Measurements from ENCODE around the gene CCSER1. TPM values are rescaled to one million over a fixed set of nuclear protein-coding genes. Genes with fewer than 3 reads are reported as not detected.

CCSER1 gene
- total RNA-seq, 1 donor from 2014 or later = 18.1 TPM

GRCh38 chr4:90503677-90504076, 376.5 kb downstream of the CCSER1 start:
- H3K27ac Mint-ChIP-seq = no peak overlapping the region
- H3K36me3 Mint-ChIP-seq = peaks cover 3% of the 10 kb centered on the region
- no peaks in the 10 kb centered on the region for H3K27me3 Mint-ChIP-seq
- H3K4me1 Mint-ChIP-seq (ENCODE audit: unreplicated experiment) = peaks cover 3% of the 10 kb centered on the region
- no peak overlapping the region for H3K4me3 Mint-ChIP-seq
- TF ChIP-seq, protein P1, sequence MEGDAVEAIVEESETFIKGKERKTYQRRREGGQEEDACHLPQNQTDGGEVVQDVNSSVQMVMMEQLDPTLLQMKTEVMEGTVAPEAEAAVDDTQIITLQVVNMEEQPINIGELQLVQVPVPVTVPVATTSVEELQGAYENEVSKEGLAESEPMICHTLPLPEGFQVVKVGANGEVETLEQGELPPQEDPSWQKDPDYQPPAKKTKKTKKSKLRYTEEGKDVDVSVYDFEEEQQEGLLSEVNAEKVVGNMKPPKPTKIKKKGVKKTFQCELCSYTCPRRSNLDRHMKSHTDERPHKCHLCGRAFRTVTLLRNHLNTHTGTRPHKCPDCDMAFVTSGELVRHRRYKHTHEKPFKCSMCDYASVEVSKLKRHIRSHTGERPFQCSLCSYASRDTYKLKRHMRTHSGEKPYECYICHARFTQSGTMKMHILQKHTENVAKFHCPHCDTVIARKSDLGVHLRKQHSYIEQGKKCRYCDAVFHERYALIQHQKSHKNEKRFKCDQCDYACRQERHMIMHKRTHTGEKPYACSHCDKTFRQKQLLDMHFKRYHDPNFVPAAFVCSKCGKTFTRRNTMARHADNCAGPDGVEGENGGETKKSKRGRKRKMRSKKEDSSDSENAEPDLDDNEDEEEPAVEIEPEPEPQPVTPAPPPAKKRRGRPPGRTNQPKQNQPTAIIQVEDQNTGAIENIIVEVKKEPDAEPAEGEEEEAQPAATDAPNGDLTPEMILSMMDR (conservative IDR thresholded peaks at IDR 0.05) = no peak
- DNase-seq (ENCODE audit: extremely low spot score, unreplicated experiment) = no peak
- peaks cover 12% of the 10 kb centered on the region for H3K9me3 Mint-ChIP-seq

DNA sequence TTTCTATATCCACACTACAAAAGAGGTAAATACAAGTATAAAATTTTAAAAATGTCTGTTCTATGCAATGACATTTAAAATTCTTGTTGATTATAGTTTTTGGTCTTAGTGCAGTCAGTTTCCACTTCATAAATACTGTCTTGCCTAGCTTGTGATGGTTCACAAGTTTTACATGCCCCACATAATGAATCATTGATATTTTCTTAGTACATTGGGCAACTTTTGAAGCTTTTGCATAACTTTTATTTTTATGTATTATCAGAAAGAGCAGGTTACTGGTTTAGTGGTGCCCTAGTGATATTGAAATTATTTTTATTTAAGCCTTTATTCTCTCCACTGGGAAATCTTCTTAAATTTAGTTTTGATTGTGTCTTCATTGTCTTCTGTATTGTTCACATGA, 388.0 kb downstream of the CCSER1 start:
- Mint-ChIP-seq H3K27me3 (no peaks in the 10 kb centered on the region), H3K4me3 (no peak overlapping the region), H3K36me3 (no peaks in the 10 kb centered on the region), H3K9me3 (peaks cover 6% of the 10 kb centered on the region), H3K27ac (no peak overlapping the region), H3K4me1 (ENCODE audit: unreplicated experiment) (no peaks in the 10 kb centered on the region)
- TF ChIP-seq, protein P1 (conservative IDR thresholded peaks at IDR 0.05) = no peak
- DNase-seq (ENCODE audit: extremely low spot score, unreplicated experiment) = no peak

- H3K9me3 Mint-ChIP-seq = no peaks in the 10 kb centered on the region
- H3K27me3 Mint-ChIP-seq = no peaks in the 10 kb centered on the region
- TF ChIP-seq, protein P1 (conservative IDR thresholded peaks at IDR 0.05) = no peak
- no peak for DNase-seq (ENCODE audit: extremely low spot score, unreplicated experiment)
- no peaks in the 10 kb centered on the region for H3K36me3 Mint-ChIP-seq
- no peak overlapping the region for H3K4me3 Mint-ChIP-seq
- no peak overlapping the region for H3K27ac Mint-ChIP-seq
- no peaks in the 10 kb centered on the region for H3K4me1 Mint-ChIP-seq (ENCODE audit: unreplicated experiment)
These were observed 401.4 kb downstream of the CCSER1 start for GRCh38 chr4:90528551-90528950.

- Mint-ChIP-seq H3K36me3 (no peaks in the 10 kb centered on the region), H3K4me3 (no peak overlapping the region), H3K4me1 (ENCODE audit: unreplicated experiment) (no peaks in the 10 kb centered on the region), H3K27ac (no peak overlapping the region), H3K27me3 (no peaks in the 10 kb centered on the region), H3K9me3 (no peaks in the 10 kb centered on the region)
- DNase-seq (ENCODE audit: extremely low spot score, unreplicated experiment) = no peak
- TF ChIP-seq, protein P1 (conservative IDR thresholded peaks at IDR 0.05) = no peak
These were observed 409.2 kb downstream of the CCSER1 start for GRCh38 chr4:90536408-90536807.

DNA sequence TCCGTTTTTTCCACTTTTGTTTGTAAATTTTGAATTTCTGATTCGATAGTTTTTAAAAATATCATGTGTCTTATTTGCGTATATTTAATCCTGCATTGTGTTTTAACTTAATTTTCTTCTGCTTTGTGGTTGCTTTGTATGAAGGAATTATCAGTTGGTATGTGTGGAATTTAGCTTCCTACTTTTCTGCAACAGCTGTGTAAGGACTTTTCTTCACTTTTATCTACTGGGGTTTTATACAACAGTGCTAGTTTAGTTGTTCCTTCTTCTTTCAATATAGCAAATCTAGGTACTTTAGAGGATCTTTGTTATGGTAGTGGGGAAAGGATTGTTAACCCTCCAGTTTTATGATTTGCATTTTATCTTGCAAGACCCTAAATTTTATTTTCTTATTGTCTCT, 410.3 kb downstream of the CCSER1 start:
- Mint-ChIP-seq H3K27ac (no peak overlapping the region), H3K4me1 (ENCODE audit: unreplicated experiment) (no peaks in the 10 kb centered on the region), H3K27me3 (no peaks in the 10 kb centered on the region), H3K4me3 (no peak overlapping the region), H3K36me3 (no peaks in the 10 kb centered on the region), H3K9me3 (no peaks in the 10 kb centered on the region)
- no peak for DNase-seq (ENCODE audit: extremely low spot score, unreplicated experiment)
- TF ChIP-seq, protein P1 (conservative IDR thresholded peaks at IDR 0.05) = no peak

DNA sequence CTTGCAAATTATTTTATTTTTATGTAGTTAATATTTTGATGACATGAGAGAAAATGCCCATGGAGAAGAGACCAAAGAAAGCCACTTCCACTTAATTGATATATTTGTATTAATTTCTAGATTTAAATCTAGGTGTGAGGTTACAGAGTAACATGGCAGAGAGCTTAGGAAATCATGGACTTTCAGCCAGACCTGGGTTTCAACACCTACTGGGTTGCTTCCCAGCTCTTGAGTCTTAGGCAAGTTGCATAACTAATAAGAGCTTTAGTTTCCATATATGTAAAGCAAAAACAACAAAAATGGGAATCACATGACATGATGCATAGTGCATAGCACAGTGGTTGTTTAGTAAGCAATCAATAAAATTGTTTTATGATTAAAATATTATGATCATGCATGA, 413.3 kb downstream of the CCSER1 start:
- no peaks in the 10 kb centered on the region for H3K9me3 Mint-ChIP-seq
- no peak for DNase-seq (ENCODE audit: extremely low spot score, unreplicated experiment)
- no peaks in the 10 kb centered on the region for H3K36me3 Mint-ChIP-seq
- no peak overlapping the region for H3K4me3 Mint-ChIP-seq
- H3K27ac Mint-ChIP-seq = no peak overlapping the region
- H3K27me3 Mint-ChIP-seq = no peaks in the 10 kb centered on the region
- TF ChIP-seq, protein P1 (conservative IDR thresholded peaks at IDR 0.05) = no peak
- H3K4me1 Mint-ChIP-seq (ENCODE audit: unreplicated experiment) = no peaks in the 10 kb centered on the region
